Hepatocyte (in vitro differentiated cells): ENCODE results near the gene CLSTN1. TPM values are rescaled to one million over a fixed set of nuclear protein-coding genes. Genes with fewer than 3 reads are reported as not detected.

Source experiments
- DNase-seq: peaks from one replicate; pipeline ENCODE4 v3.0.0-alpha.2; 2016; ENCODE audit warnings: low spot score
- H2AFZ ChIP-seq: fragments of 200-600 bp; sonication (generic); 2 replicates; pipeline ENCODE4 v1.6.0; 2016; ENCODE audit warnings: antibody characterized with exemption, mild to moderate bottlenecking
- H3K27ac ChIP-seq: fragments of 200-600 bp; sonication (generic); 2 replicates; pipeline ENCODE4 v1.5.1; 2016; ENCODE audit warnings: mild to moderate bottlenecking
- H3K27me3 ChIP-seq: fragments of 200-600 bp; sonication (generic); 2 replicates; pipeline ENCODE4 v1.6.1; 2016
- H3K36me3 ChIP-seq: fragments of 200-600 bp; sonication (generic); replicated peaks from 2 replicates; pipeline ENCODE4 v1.5.1; 2016; ENCODE audit warnings: low read depth; ENCODE audit not compliant: insufficient read depth
- H3K4me1 ChIP-seq: fragments of 200-600 bp; sonication (generic); 2 replicates; pipeline ENCODE4 v1.5.1; 2016; ENCODE audit warnings: mild to moderate bottlenecking, moderate library complexity; ENCODE audit not compliant: insufficient read depth
- H3K4me2 ChIP-seq: fragments of 200-600 bp; sonication (generic); 2 replicates; pipeline ENCODE4 v1.6.0; 2016
- H3K4me3 ChIP-seq: fragments of 200-600 bp; sonication (generic); 2 replicates; pipeline ENCODE4 v1.5.1; 2016; ENCODE audit warnings: mild to moderate bottlenecking
- H3K79me2 ChIP-seq: fragments of 200-600 bp; sonication (generic); 2 replicates; pipeline ENCODE4 v1.6.0; 2017; ENCODE audit warnings: mild to moderate bottlenecking
- H3K9me2 ChIP-seq: fragments of 200-600 bp; sonication (generic); replicated peaks from 2 replicates; pipeline ENCODE4 v1.6.0; 2017; ENCODE audit warnings: mild to moderate bottlenecking; ENCODE audit not compliant: insufficient read depth
- H3K9me3 ChIP-seq: fragments of 200-600 bp; sonication (generic); 2 replicates; pipeline ENCODE4 v1.5.1; 2016; ENCODE audit warnings: low read depth, mild to moderate bottlenecking
- H4K20me1 ChIP-seq: fragments of 200-600 bp; sonication (generic); 2 replicates; pipeline ENCODE4 v1.6.0; 2016; ENCODE audit warnings: mild to moderate bottlenecking; ENCODE audit not compliant: insufficient read depth, poor library complexity, severe bottlenecking
- CTCF ChIP-seq: fragments of 200-600 bp; sonication (generic); IDR thresholded peaks from 2 replicates; pipeline ENCODE4 v1.5.1; 2016; ENCODE audit warnings: antibody characterized with exemption, mild to moderate bottlenecking; ENCODE audit not compliant: poor library complexity
- EZH2 ChIP-seq: fragments of 200-600 bp; sonication (generic); IDR thresholded peaks from 2 replicates; pipeline ENCODE4 v1.6.1; 2016; ENCODE audit warnings: antibody characterized with exemption, mild to moderate bottlenecking, borderline replicate concordance
- EZH2phosphoT487 ChIP-seq: fragments of 200-600 bp; sonication (generic); IDR thresholded peaks from one replicate; pipeline ENCODE4 v1.6.1; 2018; ENCODE audit warnings: antibody characterized with exemption, mild to moderate bottlenecking, low read depth, moderate library complexity; ENCODE audit not compliant: unreplicated experiment, severe bottlenecking
- WGBS: methylation state at CpG from one replicate; pipeline ENCODE4 v1.1.6; 2016; ENCODE audit warnings: low lambda C conversion rate; ENCODE audit errors: missing lambda C conversion rate; 5-methylcytosine and 5-hydroxymethylcytosine counted together
- polyA plus RNA-seq: library from polyadenylated mRNA; unstranded; fragments of >200 nt; fragmentation: Nextera tagmentation; extraction: Ambion mirVana; gene quantifications from 2 replicates; pipeline ENCODE4 v1.2.1, GENCODE V29; 2016
- total RNA-seq: library from RNA; depleted of rRNA; stranded (reverse); fragments of >200 nt; gene quantifications from 2 replicates; pipeline ENCODE4 v1.2.3, GENCODE V29; 2014

Gene CLSTN1
- total and polyA plus RNA-seq, 2 experiments from 2014 or later = 47.7 to 74.2 TPM

- no peak for DNase-seq
- WGBS = 92% methylated on average over 5 of the region's 5 CpGs
- H3K4me2 ChIP-seq = no peak overlapping the region
- H3K9me3 ChIP-seq = no peaks in the 10 kb centered on the region
- peaks cover 5% of the 10 kb centered on the region for H3K4me1 ChIP-seq
- H3K79me2 ChIP-seq = no peaks in the 10 kb centered on the region
- no peaks in the 10 kb centered on the region for H3K27me3 ChIP-seq
- TF ChIP-seq CTCF (no peak), EZH2 (no peak), EZH2phosphoT487 (no peak)
- H3K36me3 ChIP-seq = no peaks in the 10 kb centered on the region
- no peak overlapping the region for H3K4me3 ChIP-seq
- no peak overlapping the region for H2AFZ ChIP-seq
- no peak overlapping the region for H3K27ac ChIP-seq
- no peaks in the 10 kb centered on the region for H4K20me1 ChIP-seq
- H3K9me2 ChIP-seq = no peaks in the 10 kb centered on the region
Observed at GRCh38 chr1:9836632-9836960, 12.8 kb upstream of the CLSTN1 start.

- Histone ChIP-seq H3K27me3 (no peaks in the 10 kb centered on the region), H3K9me3 (no peaks in the 10 kb centered on the region), H3K4me1 (peaks cover 5% of the 10 kb centered on the region), H3K4me2 (peak overlapping the region; percentile 37), H4K20me1 (no peaks in the 10 kb centered on the region), H3K9me2 (no peaks in the 10 kb centered on the region), H3K4me3 (no peak overlapping the region), H3K27ac (no peak overlapping the region), H3K36me3 (no peaks in the 10 kb centered on the region), H2AFZ (peak overlapping the region; percentile 35), H3K79me2 (no peaks in the 10 kb centered on the region)
- 50% methylated on average over 15 of the region's 15 CpGs for WGBS
- TF ChIP-seq CTCF = no peak
- TF ChIP-seq EZH2phosphoT487 = no peak
- no peak for TF ChIP-seq EZH2
- DNase-seq = peak; percentile 57
Observed at GRCh38 chr1:9835758-9836631, 12.2 kb upstream of the CLSTN1 start.

GRCh38 chr1:9835404-9835757 is 11.6 kb upstream of the CLSTN1 start:
- Histone ChIP-seq H3K4me2 (peak overlapping the region; percentile 37), H3K27me3 (no peaks in the 10 kb centered on the region), H4K20me1 (no peaks in the 10 kb centered on the region), H3K79me2 (no peaks in the 10 kb centered on the region), H2AFZ (peak overlapping the region; percentile 35), H3K4me1 (peaks cover 5% of the 10 kb centered on the region), H3K27ac (no peak overlapping the region), H3K4me3 (no peak overlapping the region), H3K9me2 (no peaks in the 10 kb centered on the region), H3K36me3 (no peaks in the 10 kb centered on the region), H3K9me3 (no peaks in the 10 kb centered on the region)
- WGBS = 46% methylated on average over 9 of the region's 9 CpGs
- no peak for DNase-seq
- TF ChIP-seq CTCF = no peak
- no peak for TF ChIP-seq EZH2phosphoT487
- no peak for TF ChIP-seq EZH2
